Astrocyte (in vitro differentiated cells and primary cell): ENCODE results near the gene ALX4. TPM values are rescaled to one million over a fixed set of nuclear protein-coding genes. Genes with fewer than 3 reads are reported as not detected.

Source experiments
- DNase-seq: peaks from one replicate; pipeline ENCODE4 v3.0.0-alpha.2; 2010; ENCODE audit warnings: low read depth
- FAIRE-seq: peaks from 2 replicates; lab custom pipeline; 2011; peaks lifted over from hg19 to GRCh38; lab: Jason Lieb, UNC
- H2AFZ ChIP-seq: 2 replicates; pipeline ENCODE4 v1.6.0; 2012; ENCODE audit warnings: low read depth, low read length, inconsistent platforms
- H3K27ac ChIP-seq: 2 replicates; pipeline ENCODE4 v1.5.1; 2011; ENCODE audit warnings: low read depth, low read length, inconsistent platforms
- H3K27me3 ChIP-seq: 2 replicates; pipeline ENCODE4 v1.6.0; 2011; ENCODE audit warnings: low read length, inconsistent platforms; ENCODE audit not compliant: insufficient read depth
- H3K36me3 ChIP-seq: 2 replicates; pipeline ENCODE4 v1.5.1; 2011; ENCODE audit warnings: low read length, inconsistent platforms; ENCODE audit not compliant: insufficient read depth
- H3K4me1 ChIP-seq: 2 replicates; pipeline ENCODE4 v1.5.1; 2011; ENCODE audit warnings: low read length, inconsistent platforms; ENCODE audit not compliant: insufficient read depth
- H3K4me2 ChIP-seq: 2 replicates; pipeline ENCODE4 v1.6.0; 2012; ENCODE audit warnings: low read length, inconsistent platforms
- H3K4me3 ChIP-seq: 2 replicates; pipeline ENCODE4 v1.5.1; 2011; ENCODE audit warnings: low read depth, mild to moderate bottlenecking, low read length, inconsistent platforms; ENCODE audit not compliant: insufficient read depth
- H3K79me2 ChIP-seq: 2 replicates; pipeline ENCODE4 v1.6.0; 2012; ENCODE audit warnings: mild to moderate bottlenecking, low read length, inconsistent platforms; ENCODE audit not compliant: insufficient read depth
- H3K9ac ChIP-seq: 2 replicates; pipeline ENCODE4 v1.6.0; 2012; ENCODE audit warnings: mild to moderate bottlenecking, low read length, inconsistent platforms
- H3K9me3 ChIP-seq: 2 replicates; pipeline ENCODE4 v1.5.1; 2012; ENCODE audit warnings: low read depth, mild to moderate bottlenecking, low read length, inconsistent platforms; ENCODE audit not compliant: insufficient read depth
- H4K20me1 ChIP-seq: 2 replicates; pipeline ENCODE4 v1.6.0; 2012; ENCODE audit warnings: low read length, inconsistent platforms; ENCODE audit not compliant: insufficient read depth
- H3K27ac Mint-ChIP-seq: one replicate; pipeline ENCODE4 v1.8.0; 2021; ENCODE audit warnings: mild to moderate bottlenecking, mixed read lengths; ENCODE audit not compliant: unreplicated experiment
- H3K27me3 Mint-ChIP-seq: one replicate; pipeline ENCODE4 v1.8.0; 2021; ENCODE audit warnings: low read depth, mixed read lengths; ENCODE audit not compliant: unreplicated experiment
- H3K36me3 Mint-ChIP-seq: one replicate; pipeline ENCODE4 v1.8.0; 2021; ENCODE audit warnings: low read depth, mixed read lengths; ENCODE audit not compliant: unreplicated experiment
- H3K4me1 Mint-ChIP-seq: one replicate; pipeline ENCODE4 v1.8.0; 2021; ENCODE audit warnings: low read depth, mixed read lengths; ENCODE audit not compliant: unreplicated experiment
- H3K4me3 Mint-ChIP-seq: one replicate; pipeline ENCODE4 v1.8.0; 2021; ENCODE audit warnings: mild to moderate bottlenecking, moderate library complexity, mixed read lengths; ENCODE audit not compliant: unreplicated experiment
- H3K9me3 Mint-ChIP-seq: one replicate; pipeline ENCODE4 v1.8.0; 2021; ENCODE audit warnings: mild to moderate bottlenecking, mixed read lengths; ENCODE audit not compliant: unreplicated experiment
- CTCF ChIP-seq: IDR thresholded peaks from 2 replicates; pipeline ENCODE4 v1.5.1; 2011; ENCODE audit warnings: low read depth, mild to moderate bottlenecking, inconsistent platforms, low read length, moderate library complexity; ENCODE audit not compliant: insufficient read depth
- EZH2 ChIP-seq: IDR thresholded peaks from 2 replicates; pipeline ENCODE4 v1.6.1; 2012; ENCODE audit warnings: mild to moderate bottlenecking, low read length, inconsistent platforms; ENCODE audit not compliant: insufficient read depth
- total RNA-seq: library from RNA; stranded (reverse); gene quantifications from 2 replicates; pipeline ENCODE4 v1.2.1, GENCODE V29; 2021

Gene ALX4
- total RNA-seq, 1 donor from 2014 or later, result not detected

- peak overlapping the region; percentile 14 for H2AFZ ChIP-seq
- Mint-ChIP-seq H3K9me3 (no peaks in the 10 kb centered on the region), H3K4me1 (peaks cover 40% of the 10 kb centered on the region), H3K27me3 (no peaks in the 10 kb centered on the region), H3K4me3 (no peak overlapping the region), H3K27ac (peak overlapping the region; percentile 35), H3K36me3 (peaks cover 6% of the 10 kb centered on the region)
- no peaks in the 10 kb centered on the region for H3K36me3 ChIP-seq
- H3K4me1 ChIP-seq, result peaks cover 28% of the 10 kb centered on the region
- TF ChIP-seq EZH2, result no peak
- no peak overlapping the region for H3K9ac ChIP-seq
- H3K9me3 ChIP-seq, result no peaks in the 10 kb centered on the region
- FAIRE-seq (peak; percentile 68), DNase-seq (peak; percentile 71)
- H4K20me1 ChIP-seq, result no peaks in the 10 kb centered on the region
- H3K79me2 ChIP-seq, result no peaks in the 10 kb centered on the region
- peak overlapping the region; percentile 65 for H3K27ac ChIP-seq
- no peak overlapping the region for H3K4me3 ChIP-seq
- no peaks in the 10 kb centered on the region for H3K27me3 ChIP-seq
- H3K4me2 ChIP-seq, result peak overlapping the region; percentile 74
These were observed 65.2 kb downstream of the ALX4 start for GRCh38 chr11:44244639-44245310.

DNA sequence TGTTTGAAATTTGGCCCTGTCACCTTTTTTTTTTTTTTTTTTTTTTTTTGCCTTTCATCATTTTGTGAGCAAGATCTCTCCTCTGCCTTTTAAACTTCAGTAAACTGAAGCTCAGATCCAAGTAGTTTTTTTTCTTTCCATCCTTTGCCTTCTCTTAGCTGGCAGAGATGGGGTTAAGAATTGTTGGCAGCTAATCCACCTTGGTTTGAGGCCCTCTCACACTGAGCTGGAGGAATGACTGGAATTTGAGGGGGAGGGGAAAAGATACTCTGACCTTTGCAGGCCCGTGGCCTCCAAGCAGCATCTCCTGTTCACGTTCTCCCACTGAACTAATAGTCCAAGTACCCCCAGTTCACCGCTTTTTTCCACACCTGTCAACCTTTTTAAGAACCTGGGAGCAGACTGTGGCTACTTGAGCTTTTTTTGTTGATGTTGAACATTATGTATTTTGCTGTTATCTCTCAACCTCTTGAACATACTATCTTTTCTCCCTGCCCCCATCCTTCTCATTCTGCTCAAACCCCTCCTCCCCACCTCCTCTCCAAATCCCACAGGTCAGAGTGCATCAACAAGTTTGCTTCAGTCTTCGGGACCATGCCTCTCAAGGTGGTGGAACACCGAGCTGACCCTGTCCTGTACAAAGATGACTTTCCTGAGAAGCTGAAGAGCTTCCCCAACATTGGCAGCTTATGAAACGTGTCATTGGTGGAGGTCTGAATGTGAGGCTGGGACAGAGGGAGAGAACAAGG, 66.2 kb downstream of the ALX4 start:
- Mint-ChIP-seq H3K27ac (peak overlapping the region; percentile 35), H3K4me1 (peaks cover 40% of the 10 kb centered on the region), H3K36me3 (peaks cover 4% of the 10 kb centered on the region), H3K4me3 (peak overlapping the region; percentile 51), H3K9me3 (no peaks in the 10 kb centered on the region), H3K27me3 (no peaks in the 10 kb centered on the region)
- H3K4me3 ChIP-seq, result peak overlapping the region; percentile 12
- no peak overlapping the region for H2AFZ ChIP-seq
- TF ChIP-seq CTCF (no peak), EZH2 (no peak)
- H3K27me3 ChIP-seq, result no peaks in the 10 kb centered on the region
- DNase-seq (peak; percentile 68), FAIRE-seq (peak; percentile 67)
- no peaks in the 10 kb centered on the region for H3K79me2 ChIP-seq
- no peaks in the 10 kb centered on the region for H3K36me3 ChIP-seq
- peak overlapping the region; percentile 65 for H3K27ac ChIP-seq
- H3K9me3 ChIP-seq, result no peaks in the 10 kb centered on the region
- no peaks in the 10 kb centered on the region for H4K20me1 ChIP-seq
- H3K4me1 ChIP-seq, result peaks cover 28% of the 10 kb centered on the region
- H3K4me2 ChIP-seq, result peak overlapping the region; percentile 74
- no peak overlapping the region for H3K9ac ChIP-seq

DNA sequence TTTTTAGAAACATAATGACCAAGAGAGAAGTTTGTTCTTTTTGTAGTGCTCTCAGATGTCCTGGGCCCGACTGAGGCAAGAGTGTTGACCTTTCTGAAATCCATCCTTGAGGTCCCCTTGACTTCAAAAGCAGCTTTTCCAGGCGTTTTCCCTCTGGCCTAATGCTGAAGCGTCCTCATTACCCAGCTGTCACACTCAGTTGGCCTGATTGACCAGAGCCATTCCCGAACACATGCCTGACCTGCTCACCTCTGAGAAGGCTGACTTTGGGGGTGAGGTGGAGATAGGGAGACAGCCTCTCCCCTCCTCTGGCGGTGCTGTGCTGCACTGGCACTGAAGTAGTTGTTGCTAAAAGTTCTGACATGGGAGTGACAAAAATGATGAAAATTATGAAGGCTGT, 66.9 kb downstream of the ALX4 start:
- Mint-ChIP-seq H3K4me1 (peaks cover 40% of the 10 kb centered on the region), H3K27ac (peak overlapping the region; percentile 44), H3K27me3 (no peaks in the 10 kb centered on the region), H3K4me3 (peak overlapping the region; percentile 10), H3K36me3 (peaks cover 2% of the 10 kb centered on the region), H3K9me3 (no peaks in the 10 kb centered on the region)
- Histone ChIP-seq H3K4me3 (no peak overlapping the region), H3K36me3 (no peaks in the 10 kb centered on the region), H3K9me3 (no peaks in the 10 kb centered on the region), H3K79me2 (no peaks in the 10 kb centered on the region), H3K9ac (no peak overlapping the region), H2AFZ (no peak overlapping the region), H3K27ac (no peak overlapping the region), H3K4me1 (peaks cover 28% of the 10 kb centered on the region), H3K27me3 (no peaks in the 10 kb centered on the region), H4K20me1 (no peaks in the 10 kb centered on the region), H3K4me2 (peak overlapping the region; percentile 74)
- DNase-seq, result no peak
- TF ChIP-seq CTCF, result no peak
- TF ChIP-seq EZH2, result no peak
- FAIRE-seq, result no peak
